Measurements from ENCODE around the gene INPP5D.

- TF ChIP-seq CTCF (IDR thresholded peaks at IDR 0.05) (no peak), POLR2A (IDR thresholded peaks at IDR 0.05; ENCODE audit: low read depth) (no peak)
Observed at GRCh38 chr2:233017947-233018346, 42.2 kb upstream of the INPP5D start.
